Stomach (tissue), 9 donors: ENCODE measurements around the gene JPH3. TPM values are rescaled to one million over a fixed set of nuclear protein-coding genes. Genes with fewer than 3 reads are reported as not detected.
A peak's percentile ranks its signal among the peaks of the same experiment; 100 is the strongest.

Experiments
- DNase-seq, 2 donors: peaks; one replicate each; pipeline versions ENCODE4 v3.0.0 to v3.0.0-alpha.2; 2013 to 2019
- H3K27ac ChIP-seq, 5 donors: fragments of 200-600 bp in 4 of 5; sonication (generic) in 4 of 5; one replicate each; pipeline ENCODE4 v1.5.1; 2013 to 2019; ENCODE audit warnings: mild to moderate bottlenecking in 1 of 5, moderate library complexity in 1 of 5
- H3K27me3 ChIP-seq, 3 donors: fragments of 200-600 bp; sonication (generic); one replicate each; pipeline ENCODE4 v1.5.1; 2017 to 2019; ENCODE audit warnings: mixed run types in 1 of 3
- H3K36me3 ChIP-seq, 4 donors: fragments of 200-600 bp; sonication (generic); 1 replicate in 3 of 4; 2 replicates in 1 of 4; pipeline ENCODE4 v1.5.1; 2016 to 2019
- H3K4me1 ChIP-seq, 4 donors: fragments of 200-600 bp; sonication (generic); one replicate each; pipeline ENCODE4 v1.5.1; 2016 to 2019
- H3K4me3 ChIP-seq, 4 donors: fragments of 200-600 bp; sonication (generic) in 3 of 4; one replicate each; pipeline ENCODE4 v1.5.1; 2016 to 2019; ENCODE audit warnings: mild to moderate bottlenecking in 1 of 4
- H3K9me3 ChIP-seq, 4 donors: fragments of 200-600 bp; sonication (generic); one replicate each; pipeline ENCODE4 v1.5.1; 2016 to 2019
- CTCF ChIP-seq, 7 experiments: fragments of 450-650 bp in 4 of 7; fragments of 200-600 bp in 3 of 7; sonication (generic) in 3 of 7; IDR thresholded peaks; one replicate each; pipeline ENCODE4 v1.5.1; 2016 to 2019; ENCODE audit warnings: antibody characterized with exemption in 7 of 7, control low read depth in 2 of 7, mild to moderate bottlenecking in 1 of 7
- EP300 ChIP-seq: sonication (generic); formaldehyde crosslinking; IDR thresholded peaks from one replicate; pipeline ENCODE4 v1.6.1; 2017; ENCODE audit warnings: antibody characterized with exemption
- POLR2A ChIP-seq, 4 donors: fragments of 450-650 bp; IDR thresholded peaks; one replicate each; pipeline ENCODE4 v1.6.1; 2016; ENCODE audit warnings: antibody characterized with exemption in 4 of 4, control low read depth in 2 of 4, mild to moderate bottlenecking in 1 of 4, moderate library complexity in 1 of 4
- POLR2AphosphoS5 ChIP-seq, 3 donors: sonication (generic); formaldehyde crosslinking; IDR thresholded peaks; one replicate each; pipeline ENCODE4 v1.6.1; 2016; ENCODE audit warnings: antibody characterized with exemption in 3 of 3
- WGBS, 5 donors: extraction: QIAGEN DNeasy Blood & Tissue Kit in 3 of 5; methylation state at CpG; one replicate each; pipeline versions ENCODE4 v1.1.5 to v1.1.7; 2013 to 2018; 5-methylcytosine and 5-hydroxymethylcytosine counted together
- intact Hi-C: fragments of 100-400 bp; cut with DNase I; formaldehyde crosslinking; loops from one replicate; pipeline ENCODE4 v1.15.1; 2023; ENCODE audit warnings: low total_unique reads
- polyA plus RNA-seq, 3 donors: library from polyadenylated mRNA; stranded (reverse); fragments of 200-250 nt; gene quantifications; one replicate each; pipeline ENCODE4 v1.2.3, GENCODE V29; 2013
- total RNA-seq, 5 donors: library from RNA; depleted of rRNA; stranded (reverse); fragments of >200 nt; gene quantifications; one replicate each; pipeline versions ENCODE4 v1.1.0 to v1.2.3, GENCODE V29; 2014 to 2016
- donor health status: healthy with polysubstance abuse.
- donor health status: Bipolar disorder and iron deficiency.
- donor health status: healthy.

JPH3 gene
- total and polyA plus RNA-seq, 8 donors: 0.31 to 1.3 (median 0.66) TPM; not detected in 2

DNA sequence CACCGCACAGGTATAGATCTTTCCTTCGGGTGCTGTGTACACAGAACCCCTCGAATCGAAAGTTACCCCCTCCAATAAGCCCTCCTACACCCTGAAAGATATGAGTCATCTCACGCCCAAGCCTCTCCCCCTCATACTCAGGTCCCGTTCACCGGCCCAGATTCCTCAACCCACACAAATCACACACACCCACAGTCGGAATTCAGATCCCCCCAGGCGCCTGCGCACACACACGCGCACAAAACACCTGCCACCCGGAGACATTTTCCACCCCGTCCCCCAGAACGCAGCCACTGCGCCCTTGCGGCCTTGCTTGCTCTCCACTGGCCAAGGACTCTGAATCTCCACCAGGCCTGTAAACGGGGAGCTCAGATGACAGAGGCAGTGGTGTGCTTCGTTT is 4.9 kb downstream of the JPH3 start:
- TF ChIP-seq EP300 (no peak), CTCF (IDR thresholded peaks at IDR 0.05) (no peak), POLR2AphosphoS5 (IDR thresholded peaks at IDR 0.05) (no peak), POLR2A (IDR thresholded peaks at IDR 0.05) (no peak)
- Histone ChIP-seq H3K9me3 (no peaks in the 10 kb centered on the region), H3K27ac (no peak overlapping the region), H3K36me3 (no peaks in the 10 kb centered on the region), H3K4me1 (peaks cover 7 to 14% (median 10%) of the 10 kb centered on the region in 4 donors), H3K4me3 (no peak overlapping the region), H3K27me3 (peaks cover 11 to 81% (median 34%) of the 10 kb centered on the region in 3 donors)
- 82 to 88% (median 87%) methylated on average over 19 of the region's 19 CpGs for WGBS, 5 donors
- intact Hi-C loops: no loop called here
- DNase-seq: no peak

DNA sequence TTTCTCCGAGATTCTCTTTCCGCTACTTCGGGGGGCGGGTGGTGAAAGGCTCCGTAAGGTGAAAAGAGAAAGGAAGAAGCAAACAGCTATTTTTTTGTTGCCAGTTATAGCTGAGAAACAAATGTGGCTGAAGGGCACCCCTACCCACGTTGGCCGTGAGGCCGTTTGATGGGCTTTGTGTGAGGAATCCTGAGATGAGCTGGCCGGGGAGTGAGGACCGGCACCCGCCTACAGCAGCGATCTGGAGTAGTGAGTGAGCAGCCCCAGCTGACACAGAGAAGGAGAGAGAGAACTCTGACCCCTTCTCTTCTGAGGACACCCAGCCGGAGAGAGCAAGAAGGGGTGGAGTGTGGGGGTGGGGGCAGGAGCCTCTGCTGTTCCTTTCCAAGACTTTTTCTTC is 5.6 kb downstream of the JPH3 start:
- Histone ChIP-seq H3K27me3 (peaks cover 11 to 78% (median 31%) of the 10 kb centered on the region in 3 donors), H3K9me3 (no peaks in the 10 kb centered on the region), H3K4me3 (no peak overlapping the region), H3K27ac (no peak overlapping the region), H3K36me3 (no peaks in the 10 kb centered on the region), H3K4me1 (peaks cover 5 to 12% (median 7%) of the 10 kb centered on the region in 4 donors)
- DNase-seq: no peak
- TF ChIP-seq POLR2AphosphoS5 (IDR thresholded peaks at IDR 0.05) (no peak), CTCF (IDR thresholded peaks at IDR 0.05) (no peak), POLR2A (IDR thresholded peaks at IDR 0.05) (no peak), EP300 (no peak)
- WGBS, 5 donors: 79 to 87% (median 83%) methylated on average over 13 of the region's 13 CpGs
- intact Hi-C loops: no loop called here

GRCh38 chr16:87608400-87608985 is 6.2 kb downstream of the JPH3 start:
- H3K4me1 ChIP-seq: peaks cover 0 to 5% (median 2%) of the 10 kb centered on the region in 4 donors
- intact Hi-C loops: no loop called here
- TF ChIP-seq EP300 (no peak), POLR2AphosphoS5 (IDR thresholded peaks at IDR 0.05) (no peak), CTCF (IDR thresholded peaks at IDR 0.05) (no peak), POLR2A (IDR thresholded peaks at IDR 0.05) (no peak)
- peaks cover 5 to 72% (median 25%) of the 10 kb centered on the region in 3 donors for H3K27me3 ChIP-seq
- no peak overlapping the region for H3K4me3 ChIP-seq
- peak; percentile 49 to 88 for DNase-seq
- WGBS, 5 donors: 37 to 51% (median 48%) methylated on average over 17 to 20 of the region's 20 CpGs
- H3K27ac ChIP-seq: no peak overlapping the region
- H3K9me3 ChIP-seq: no peaks in the 10 kb centered on the region
- H3K36me3 ChIP-seq: no peaks in the 10 kb centered on the region

DNA sequence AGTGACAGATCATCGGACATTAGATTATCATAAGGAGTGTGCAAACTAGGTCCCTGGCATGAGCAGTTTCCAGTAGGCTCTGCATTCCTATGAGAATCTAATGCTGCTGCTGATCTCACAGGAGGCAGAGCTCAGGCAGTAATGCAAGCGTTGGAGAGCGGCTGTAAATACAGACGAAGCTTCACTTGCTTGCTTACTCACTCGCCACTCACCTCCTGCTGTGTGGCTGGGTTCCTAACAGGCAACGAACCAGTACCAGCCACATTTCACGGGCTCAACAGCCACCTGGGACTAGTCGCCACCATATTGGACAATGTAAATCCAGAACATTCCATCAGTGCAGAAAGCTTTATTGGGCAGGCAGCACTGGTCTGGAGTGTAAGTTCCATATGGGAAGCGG is 7.7 kb downstream of the JPH3 start:
- no peak overlapping the region for H3K4me3 ChIP-seq
- H3K27ac ChIP-seq: no peak overlapping the region
- H3K4me1 ChIP-seq: no peaks in the 10 kb centered on the region
- no peak for DNase-seq
- intact Hi-C loops: no loop called here
- H3K27me3 ChIP-seq: peaks cover 0 to 58% (median 10%) of the 10 kb centered on the region in 3 donors
- TF ChIP-seq POLR2AphosphoS5 (IDR thresholded peaks at IDR 0.05) (no peak), CTCF (IDR thresholded peaks at IDR 0.05) (no peak), EP300 (no peak), POLR2A (IDR thresholded peaks at IDR 0.05) (no peak)
- WGBS, 5 donors: 76 to 84% (median 79%) methylated on average over 9 of the region's 9 CpGs
- H3K9me3 ChIP-seq: no peaks in the 10 kb centered on the region
- no peaks in the 10 kb centered on the region for H3K36me3 ChIP-seq
